Globus pallidus (tissue), 1 donor: ENCODE data around the gene ARHGEF28.
A peak's percentile ranks its signal among the peaks of the same experiment; 100 is the strongest.

ENCODE experiments used
- DNase-seq: peaks from one replicate; pipeline ENCODE4 v3.0.0-alpha.2; 2015; ENCODE audit warnings: low spot score

ARHGEF28 gene

GRCh38 chr5:73856997-73857396 is 231.0 kb downstream of the ARHGEF28 start:
- DNase-seq, result no peak

DNA sequence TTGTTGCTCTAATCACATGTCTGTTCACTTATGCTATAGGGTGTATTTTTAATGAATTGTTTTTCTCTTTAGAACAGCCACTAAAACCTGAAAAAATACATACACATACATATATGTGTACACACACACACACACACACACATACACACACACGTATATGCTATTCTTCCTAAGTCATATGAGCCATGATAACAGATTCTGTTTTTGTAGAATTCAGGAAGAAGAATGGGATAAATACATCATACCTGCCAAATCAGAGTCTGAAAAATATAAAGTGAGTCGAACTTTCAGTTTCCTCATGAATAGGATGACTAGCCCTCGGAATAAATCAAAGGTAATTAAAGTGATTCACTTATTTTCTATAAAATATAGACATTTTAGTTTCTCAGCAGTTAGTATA is 231.4 kb downstream of the ARHGEF28 start:
- no peak for DNase-seq

DNA sequence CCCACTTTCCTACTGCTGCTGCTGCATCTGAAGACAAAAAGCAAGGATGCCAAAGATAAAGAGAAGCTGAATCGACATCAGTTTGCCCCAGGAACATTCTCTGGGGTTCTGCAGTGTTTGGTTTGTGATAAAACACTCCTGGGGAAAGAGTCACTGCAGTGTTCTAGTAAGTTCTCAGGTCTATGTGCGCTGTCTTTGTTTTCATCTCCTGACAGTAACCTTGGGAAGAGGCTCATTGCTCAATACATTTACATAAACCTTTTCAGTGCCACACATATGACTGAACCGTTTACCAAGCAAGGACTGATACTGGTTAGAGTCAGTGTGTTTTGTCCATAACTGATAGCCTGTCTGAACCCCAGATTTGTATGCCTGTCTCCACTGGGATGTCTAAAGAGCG is 232.1 kb downstream of the ARHGEF28 start:
- DNase-seq, result no peak

DNA sequence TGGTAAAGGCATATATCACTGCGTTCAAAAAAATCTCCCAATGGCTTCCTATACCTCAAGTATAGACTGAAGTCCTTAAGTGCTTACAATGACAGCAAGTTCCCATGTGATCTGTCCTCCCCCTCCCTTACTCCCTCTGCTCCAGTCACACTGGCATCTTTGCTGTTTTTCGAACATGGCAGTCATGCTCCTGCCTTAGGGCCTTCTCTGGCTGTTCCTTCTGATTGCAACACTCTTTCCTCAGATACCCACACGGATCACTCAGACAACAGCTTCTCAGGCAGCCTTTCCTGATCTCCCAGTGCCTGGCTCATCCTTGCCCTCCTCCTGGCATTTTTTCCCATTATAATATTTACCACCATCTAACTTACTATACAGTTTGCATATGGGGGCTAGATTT is 232.8 kb downstream of the ARHGEF28 start:
- no peak for DNase-seq

DNA sequence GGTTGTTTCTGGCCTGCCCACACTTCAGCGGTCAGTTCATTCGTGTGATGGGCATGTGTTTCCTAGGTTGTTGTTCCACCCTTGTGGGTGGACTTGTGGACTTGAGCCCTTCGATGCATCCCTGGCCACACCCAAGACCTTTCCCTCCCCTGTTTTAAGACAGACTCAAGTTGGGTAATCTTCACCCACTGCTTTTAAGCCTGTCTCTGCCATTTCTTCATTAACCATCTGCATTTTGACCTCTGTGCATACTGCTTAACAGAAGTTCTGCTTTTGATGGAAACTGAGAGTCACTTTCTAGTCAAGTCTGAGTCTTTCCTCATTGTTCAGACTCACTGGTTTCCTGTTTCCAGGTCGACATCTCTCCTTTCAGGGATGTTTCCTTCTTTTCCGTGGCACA is 233.7 kb downstream of the ARHGEF28 start:
- DNase-seq, result peak; percentile 6

GRCh38 chr5:73861313-73861988 is 235.5 kb downstream of the ARHGEF28 start:
- DNase-seq, result no peak

DNA sequence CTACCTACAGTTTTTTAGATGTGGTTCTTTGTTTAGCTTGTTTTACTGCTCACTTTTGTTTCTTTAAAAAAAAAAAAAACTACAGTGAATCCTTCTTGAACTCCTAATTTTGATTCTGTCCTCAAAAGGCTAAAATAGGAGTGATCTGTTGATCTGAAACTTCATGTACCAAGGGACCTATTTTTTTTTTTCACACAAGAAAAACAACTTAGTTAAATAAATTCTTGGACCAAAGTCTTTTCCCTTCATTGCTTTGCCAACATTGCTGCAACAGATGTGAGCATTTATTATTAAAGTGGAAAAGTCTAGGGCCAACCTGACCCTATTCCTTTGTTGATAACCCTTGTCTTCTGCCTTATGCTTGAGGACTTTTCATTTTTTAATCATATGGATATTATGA is 236.8 kb downstream of the ARHGEF28 start:
- DNase-seq, result no peak

GRCh38 chr5:73863876-73864275 is 237.9 kb downstream of the ARHGEF28 start:
- DNase-seq, result no peak

- DNase-seq, result no peak
Measured at GRCh38 chr5:73865315-73865714, 239.3 kb downstream of the ARHGEF28 start.

DNA sequence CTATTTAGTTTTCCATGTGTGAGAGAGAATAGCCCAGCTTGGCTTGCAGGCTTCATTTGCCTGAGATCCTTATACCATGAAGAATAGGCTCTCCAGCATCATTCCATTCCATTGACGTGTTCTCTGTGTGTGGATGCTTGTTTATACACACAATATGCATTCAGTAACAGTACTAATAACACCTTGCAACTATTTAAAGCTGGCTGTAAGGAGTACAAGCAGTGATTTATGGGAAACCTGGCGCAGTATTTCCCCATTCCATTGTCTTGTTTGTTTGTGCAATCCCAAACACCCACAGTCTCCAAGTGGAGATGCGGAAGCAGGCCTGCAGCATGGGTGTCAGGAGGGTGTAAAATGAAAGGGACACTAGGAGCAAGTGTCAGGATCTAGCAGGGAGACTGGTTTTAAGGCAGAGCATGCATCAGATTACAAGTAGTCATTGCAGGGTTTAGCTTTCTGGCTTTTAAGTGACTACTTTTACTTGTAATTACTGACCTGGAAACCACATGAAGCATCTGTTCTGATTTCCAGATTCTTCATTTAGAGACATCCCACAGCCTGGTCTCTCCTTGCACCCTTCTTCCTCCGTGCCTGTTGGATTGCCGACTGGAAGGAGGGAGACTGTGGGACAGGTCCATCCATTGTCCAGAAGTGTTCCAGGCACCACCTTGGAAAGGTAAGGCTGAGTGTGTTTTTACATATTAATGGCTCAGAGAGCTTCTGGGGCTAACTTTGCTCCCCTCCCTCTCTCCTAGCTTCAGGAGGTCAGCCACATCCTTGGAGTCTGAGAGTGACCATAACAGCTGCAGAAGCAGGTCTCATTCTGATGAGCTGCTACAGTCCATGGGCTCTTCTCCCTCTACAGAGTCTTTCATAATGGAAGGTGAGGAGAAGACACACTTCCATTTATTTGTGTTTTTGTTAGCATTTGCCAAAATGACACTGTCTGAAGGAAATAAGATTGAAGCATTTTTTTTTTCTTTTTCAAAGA is 241.6 kb downstream of the ARHGEF28 start:
- no peak for DNase-seq

- no peak for DNase-seq
Measured at GRCh38 chr5:73883646-73884045, 257.6 kb downstream of the ARHGEF28 start.

GRCh38 chr5:73887688-73888087 is 261.7 kb downstream of the ARHGEF28 start:
- no peak for DNase-seq

DNA sequence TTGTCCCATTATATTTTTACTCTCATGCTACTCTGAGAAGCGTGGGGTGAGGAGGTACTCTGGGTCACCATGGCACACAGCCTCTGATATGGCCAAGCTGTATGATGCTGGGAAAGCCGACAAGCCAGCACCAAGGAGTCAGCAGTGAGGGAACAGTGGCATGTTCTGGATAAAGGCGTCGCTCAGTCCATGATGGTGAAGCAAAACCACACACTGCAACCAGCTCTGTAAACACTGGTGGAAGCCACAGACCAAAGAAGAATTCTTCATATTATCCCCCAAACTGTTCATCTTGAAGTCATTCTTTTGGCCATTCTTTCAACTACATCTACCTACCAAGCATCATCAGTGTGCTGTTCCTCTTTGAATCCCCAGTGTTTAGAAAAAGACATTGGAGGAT is 264.6 kb downstream of the ARHGEF28 start:
- no peak for DNase-seq

DNA sequence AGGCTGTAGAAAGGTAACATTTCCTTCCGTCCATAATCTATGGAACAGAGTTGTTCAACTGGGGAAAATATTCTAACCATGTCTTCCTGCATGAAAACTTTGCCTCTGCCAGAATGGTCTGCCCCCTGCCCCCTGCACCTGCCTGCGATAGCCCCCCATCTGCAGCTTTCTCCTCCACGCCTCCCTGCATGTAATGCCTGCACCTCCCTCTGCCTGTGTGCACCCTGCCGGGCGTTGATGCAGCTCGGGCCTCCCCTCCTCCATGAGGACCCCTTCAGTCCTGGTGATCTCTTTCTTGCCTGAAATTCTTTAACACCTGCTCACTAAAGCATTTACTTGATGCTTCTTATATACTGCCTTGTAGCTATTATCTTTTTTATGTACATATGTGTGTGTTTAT is 266.2 kb downstream of the ARHGEF28 start:
- DNase-seq, result no peak

DNA sequence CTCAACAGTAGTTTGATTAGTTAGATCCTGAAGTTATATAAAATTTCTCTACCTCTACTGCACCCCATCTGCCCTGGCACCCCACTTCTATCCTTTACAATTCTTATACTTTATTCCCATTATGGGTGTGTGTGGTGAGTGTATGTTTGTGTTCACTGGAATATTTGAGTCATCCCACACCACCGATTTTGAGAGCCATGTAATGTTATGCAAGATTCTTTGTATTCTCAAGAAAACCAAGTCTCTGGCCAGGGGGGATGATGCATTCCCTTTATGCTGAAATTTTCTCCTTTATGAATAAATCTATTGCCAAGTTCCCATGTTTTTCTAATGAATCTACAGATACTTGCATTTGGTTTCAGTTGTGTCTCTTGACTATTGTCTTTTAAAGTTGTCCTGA is 266.8 kb downstream of the ARHGEF28 start:
- no peak for DNase-seq

DNA sequence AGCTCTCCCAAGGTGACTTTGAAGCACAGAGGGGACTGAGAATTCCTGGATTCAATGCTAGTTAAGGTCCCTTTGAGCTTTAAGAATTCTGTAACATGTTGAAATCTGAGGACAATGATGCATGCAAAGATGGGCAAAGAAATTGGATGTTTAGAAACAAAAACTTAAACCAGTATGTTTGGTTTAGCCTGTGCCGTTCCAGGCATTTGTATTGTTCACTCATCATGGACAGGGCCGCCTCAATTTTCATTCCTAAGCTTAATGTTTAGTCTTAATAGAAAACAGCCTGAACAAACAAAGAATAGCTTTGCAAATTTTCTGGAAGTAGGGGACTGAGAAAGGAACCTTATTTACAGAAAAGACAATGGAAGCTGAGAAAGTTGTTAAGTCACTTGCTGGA is 267.8 kb downstream of the ARHGEF28 start:
- no peak for DNase-seq

- no peak for DNase-seq
Measured at GRCh38 chr5:73894860-73895259, 268.9 kb downstream of the ARHGEF28 start.

DNA sequence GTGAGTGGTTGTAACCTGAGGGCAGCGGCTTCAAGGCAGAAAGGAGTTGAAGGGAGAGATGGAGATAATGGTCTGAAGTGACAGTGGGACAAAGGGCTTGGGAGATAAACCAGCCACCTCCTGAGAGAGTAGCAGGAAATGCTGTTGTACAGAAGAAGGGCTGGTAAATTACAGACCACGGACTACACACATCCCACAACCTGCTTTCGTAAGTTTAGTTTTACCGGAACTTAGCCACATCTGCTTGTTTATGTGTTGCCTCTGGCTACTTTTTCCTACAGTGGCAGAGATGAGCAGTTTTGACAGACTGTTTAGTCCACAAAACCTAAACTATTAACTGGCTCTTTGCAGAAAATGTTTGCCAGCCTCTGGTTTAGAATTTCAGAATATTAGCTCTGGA is 269.5 kb downstream of the ARHGEF28 start:
- no peak for DNase-seq

DNA sequence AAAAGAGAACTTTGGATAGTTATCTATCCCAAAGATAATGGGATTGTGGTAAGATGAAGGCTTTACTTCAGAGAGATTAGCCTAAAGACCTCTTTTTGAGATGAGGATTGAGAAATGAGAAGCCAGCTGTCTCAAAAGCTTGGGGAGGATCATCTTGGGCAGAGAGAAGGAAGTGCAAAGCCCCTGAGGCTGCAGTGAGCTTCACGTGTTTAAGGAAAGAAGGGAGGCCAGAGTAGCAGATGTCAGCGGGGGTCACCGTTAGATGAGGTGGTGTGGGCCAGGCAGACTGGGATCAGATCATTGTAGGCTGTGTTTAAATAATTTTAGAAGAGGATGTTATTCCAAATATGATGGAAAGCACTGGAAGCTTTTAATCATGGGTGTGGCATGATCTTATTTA is 270.1 kb downstream of the ARHGEF28 start:
- no peak for DNase-seq

- no peak for DNase-seq
Measured at GRCh38 chr5:73896668-73897067, 270.7 kb downstream of the ARHGEF28 start.

DNA sequence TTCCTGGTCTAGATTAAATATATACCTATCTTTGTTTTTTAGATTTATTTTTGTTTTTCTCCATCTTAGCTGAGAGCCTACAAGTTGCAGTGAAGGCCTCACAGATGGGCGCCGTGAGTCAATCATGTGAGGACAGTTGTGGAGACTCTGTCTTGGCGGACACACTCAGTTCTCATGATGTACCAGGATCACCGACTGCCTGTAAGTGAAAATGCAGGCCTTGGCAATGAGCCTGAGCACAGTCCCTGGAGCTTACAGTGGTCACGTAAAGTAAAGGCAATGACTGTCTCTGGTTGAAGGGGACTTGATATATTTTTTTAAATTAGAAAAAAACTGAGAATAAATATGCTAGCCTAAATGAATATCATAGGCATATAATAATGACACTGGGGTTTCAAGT is 271.9 kb downstream of the ARHGEF28 start:
- DNase-seq, result no peak

DNA sequence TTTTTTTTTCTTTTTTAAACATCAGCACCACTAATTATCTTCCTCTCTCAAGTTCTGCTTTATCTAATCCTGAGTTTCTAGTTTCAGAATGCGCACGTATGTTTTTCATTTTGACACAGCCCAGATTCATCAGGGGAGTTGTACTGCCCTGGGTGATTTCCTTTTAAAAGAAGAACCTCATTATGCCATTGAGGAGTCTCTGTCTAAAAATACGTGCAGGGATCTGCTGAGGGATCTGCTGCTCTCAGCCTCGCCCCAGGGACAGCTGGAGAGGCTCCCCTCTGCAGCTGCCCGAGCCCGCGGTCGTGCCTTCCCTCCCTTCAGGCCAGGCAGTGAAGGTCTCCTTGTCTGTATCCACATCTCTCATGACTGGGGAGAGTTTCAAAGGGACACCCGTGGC is 273.1 kb downstream of the ARHGEF28 start:
- peak; percentile 14 for DNase-seq

DNA sequence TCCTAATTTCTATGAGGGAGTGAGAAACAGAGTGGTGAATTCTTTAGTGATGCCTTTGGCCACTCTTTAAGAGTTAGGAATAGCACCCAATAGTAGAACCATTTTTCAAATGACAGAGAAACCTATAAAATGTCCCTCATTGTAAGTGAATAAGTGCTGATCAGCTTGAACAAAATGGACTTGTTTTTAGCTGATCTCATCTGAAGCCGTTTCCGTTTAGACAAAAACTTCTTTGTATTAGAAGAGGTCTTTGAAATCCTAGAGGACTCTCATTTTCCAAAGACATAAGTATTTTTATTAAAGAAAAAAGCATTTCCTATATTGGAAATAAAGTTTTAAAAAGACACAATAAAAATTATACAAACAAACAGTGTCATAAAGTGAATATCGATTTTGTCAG is 273.9 kb downstream of the ARHGEF28 start:
- DNase-seq, result peak; percentile 64
